ENCODE results near the gene ITGBL1. TPM values are rescaled to one million over a fixed set of nuclear protein-coding genes. Genes with fewer than 3 reads are reported as not detected.

The ITGBL1 gene
- total and polyA plus RNA-seq, 8 donors, result 0.24 to 50.0 (median 0.38) TPM

DNA sequence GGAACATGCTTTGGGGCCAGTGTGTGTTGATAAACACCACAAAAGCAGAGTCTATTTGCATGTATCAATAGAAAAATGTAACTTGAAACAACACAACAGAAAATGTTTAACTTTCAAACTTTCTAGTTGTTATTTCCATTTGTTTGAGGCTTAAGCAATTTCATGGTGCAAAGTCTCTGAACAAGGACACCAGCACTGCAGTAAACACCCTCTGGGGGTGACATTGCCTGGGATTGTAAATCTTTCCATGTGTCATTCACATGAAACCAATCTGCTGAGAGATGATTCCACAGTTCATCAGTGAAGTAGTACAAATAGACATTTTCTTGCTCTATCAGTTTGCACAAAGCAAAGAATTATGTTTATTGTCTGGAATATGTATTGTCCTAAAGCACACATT lies 124.5 kb downstream of the ITGBL1 start:
- H3K27ac ChIP-seq, result no peak overlapping the region
- no peaks in the 10 kb centered on the region for H3K9me3 ChIP-seq
- H3K4me3 ChIP-seq, result no peak overlapping the region
- no peak for ATAC-seq
- TF ChIP-seq, protein P1, sequence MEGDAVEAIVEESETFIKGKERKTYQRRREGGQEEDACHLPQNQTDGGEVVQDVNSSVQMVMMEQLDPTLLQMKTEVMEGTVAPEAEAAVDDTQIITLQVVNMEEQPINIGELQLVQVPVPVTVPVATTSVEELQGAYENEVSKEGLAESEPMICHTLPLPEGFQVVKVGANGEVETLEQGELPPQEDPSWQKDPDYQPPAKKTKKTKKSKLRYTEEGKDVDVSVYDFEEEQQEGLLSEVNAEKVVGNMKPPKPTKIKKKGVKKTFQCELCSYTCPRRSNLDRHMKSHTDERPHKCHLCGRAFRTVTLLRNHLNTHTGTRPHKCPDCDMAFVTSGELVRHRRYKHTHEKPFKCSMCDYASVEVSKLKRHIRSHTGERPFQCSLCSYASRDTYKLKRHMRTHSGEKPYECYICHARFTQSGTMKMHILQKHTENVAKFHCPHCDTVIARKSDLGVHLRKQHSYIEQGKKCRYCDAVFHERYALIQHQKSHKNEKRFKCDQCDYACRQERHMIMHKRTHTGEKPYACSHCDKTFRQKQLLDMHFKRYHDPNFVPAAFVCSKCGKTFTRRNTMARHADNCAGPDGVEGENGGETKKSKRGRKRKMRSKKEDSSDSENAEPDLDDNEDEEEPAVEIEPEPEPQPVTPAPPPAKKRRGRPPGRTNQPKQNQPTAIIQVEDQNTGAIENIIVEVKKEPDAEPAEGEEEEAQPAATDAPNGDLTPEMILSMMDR (IDR thresholded peaks at IDR 0.05), result no peak
- no peaks in the 10 kb centered on the region for H3K27me3 ChIP-seq
- no peaks in the 10 kb centered on the region for H3K4me1 ChIP-seq
- no peak for DNase-seq
- intact Hi-C loops (cut with DNase I), result no loop called here
- H3K36me3 ChIP-seq, result no peaks in the 10 kb centered on the region

DNA sequence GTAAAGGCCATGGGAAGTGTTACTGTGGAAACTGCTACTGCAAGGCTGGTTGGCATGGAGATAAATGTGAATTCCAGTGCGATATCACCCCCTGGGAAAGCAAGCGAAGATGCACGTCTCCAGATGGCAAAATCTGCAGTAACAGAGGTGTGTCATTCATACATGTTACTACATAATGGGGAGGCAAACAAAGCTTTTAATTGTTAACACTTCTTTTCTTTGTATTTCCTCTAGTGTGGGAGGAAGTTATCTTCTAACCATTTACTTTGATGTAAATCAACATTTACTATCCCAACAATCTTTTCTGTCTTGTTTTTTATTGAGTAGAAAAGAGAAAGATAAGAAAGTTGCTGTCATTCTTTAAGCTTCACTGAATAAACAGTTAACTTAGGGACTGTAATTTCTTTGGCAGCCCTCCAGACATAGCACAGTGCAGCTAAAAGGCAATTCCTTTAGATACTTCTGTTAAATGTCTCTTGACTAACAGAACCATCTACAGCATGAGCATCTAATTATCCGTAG lies 126.9 kb downstream of the ITGBL1 start:
- TF ChIP-seq, protein P1 (IDR thresholded peaks at IDR 0.05), result no peak
- intact Hi-C loops (cut with DNase I), result no loop called here
- no peaks in the 10 kb centered on the region for H3K27me3 ChIP-seq
- ATAC-seq, result peak; percentile 33
- no peaks in the 10 kb centered on the region for H3K9me3 ChIP-seq
- no peaks in the 10 kb centered on the region for H3K4me1 ChIP-seq
- H3K27ac ChIP-seq, result no peak overlapping the region
- DNase-seq, result peak in 2 of 4 donors; percentile 8 to 28
- H3K4me3 ChIP-seq, result no peak overlapping the region
- H3K36me3 ChIP-seq, result no peaks in the 10 kb centered on the region

DNA sequence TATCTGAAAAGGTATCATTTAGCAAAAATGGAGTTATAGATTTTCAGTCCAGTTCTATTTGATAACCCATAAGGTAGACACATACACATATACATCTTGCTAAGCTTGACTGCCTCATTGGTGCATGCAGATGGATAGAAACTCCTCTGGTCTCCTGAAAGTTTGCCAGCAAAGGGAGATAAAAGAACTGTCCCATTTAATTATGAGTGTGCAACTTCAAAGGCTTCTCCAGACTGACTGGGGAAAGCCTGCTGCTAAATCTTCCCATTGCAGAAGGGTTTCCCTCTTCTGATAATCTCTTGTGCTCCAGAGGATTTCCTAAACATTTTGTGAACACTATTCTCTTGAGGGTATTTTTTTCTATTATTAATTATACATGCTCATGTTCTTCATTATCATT lies 131.9 kb downstream of the ITGBL1 start:
- Histone ChIP-seq H3K36me3 (no peaks in the 10 kb centered on the region), H3K4me1 (no peaks in the 10 kb centered on the region), H3K27me3 (no peaks in the 10 kb centered on the region), H3K4me3 (no peak overlapping the region), H3K27ac (no peak overlapping the region), H3K9me3 (no peaks in the 10 kb centered on the region)
- DNase-seq (no peak), ATAC-seq (no peak)
- TF ChIP-seq, protein P1 (IDR thresholded peaks at IDR 0.05), result no peak
- intact Hi-C loops (cut with DNase I), result no loop called here

DNA sequence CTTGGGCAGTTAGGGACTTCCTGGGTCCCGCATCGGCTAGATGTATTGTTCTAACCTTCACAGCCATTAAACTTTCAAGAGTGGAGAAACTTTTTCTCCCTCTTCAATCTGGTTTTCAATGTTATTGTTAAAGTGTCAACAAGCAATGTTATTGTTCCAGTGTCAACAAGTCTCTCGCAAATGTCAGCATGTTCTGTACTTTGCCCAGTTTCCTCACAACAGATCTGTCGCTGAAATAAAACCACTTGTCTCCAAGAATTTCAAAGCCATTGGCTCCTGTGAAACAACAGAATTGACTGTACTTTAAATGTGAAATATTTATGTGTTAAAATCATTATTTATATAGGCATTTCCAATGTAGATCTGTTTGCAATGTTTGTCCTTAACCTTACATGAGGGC lies 138.0 kb downstream of the ITGBL1 start:
- H3K27ac ChIP-seq, result no peak overlapping the region
- DNase-seq, result no peak
- peaks cover 0 to 6% of the 10 kb centered on the region in 2 donors for H3K9me3 ChIP-seq
- no peak overlapping the region for H3K4me3 ChIP-seq
- no peaks in the 10 kb centered on the region for H3K27me3 ChIP-seq
- intact Hi-C loops (cut with DNase I), result no loop called here
- ATAC-seq, result no peak
- TF ChIP-seq, protein P1 (IDR thresholded peaks at IDR 0.05), result no peak
- H3K4me1 ChIP-seq, result no peaks in the 10 kb centered on the region
- no peaks in the 10 kb centered on the region for H3K36me3 ChIP-seq

DNA sequence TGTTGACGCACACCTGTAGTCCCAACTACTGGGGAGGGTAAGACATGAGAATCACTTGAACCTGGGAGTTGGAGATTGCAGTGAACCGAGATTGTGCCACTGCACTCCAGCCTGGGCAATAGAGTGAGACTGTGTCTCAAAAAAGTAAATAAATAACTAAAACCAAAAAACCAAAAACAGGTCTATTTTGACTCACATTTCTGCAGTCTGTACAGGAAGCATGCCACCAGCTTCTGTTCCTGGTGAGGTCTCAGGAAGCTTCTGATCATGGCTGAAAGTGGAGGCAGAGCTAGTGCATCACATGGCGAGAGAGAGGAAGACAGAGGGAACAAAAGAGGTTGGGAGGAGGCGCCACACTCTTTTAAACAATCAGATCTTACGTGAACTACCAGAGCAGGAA lies 142.5 kb downstream of the ITGBL1 start:
- ATAC-seq, result no peak
- H3K27ac ChIP-seq, result no peak overlapping the region

More for the DNA sequence above, 142.5 kb downstream of the ITGBL1 start:
- Histone ChIP-seq H3K4me3 (no peak overlapping the region), H3K27me3 (no peaks in the 10 kb centered on the region), H3K36me3 (no peaks in the 10 kb centered on the region), H3K4me1 (no peaks in the 10 kb centered on the region), H3K9me3 (peaks cover 0 to 6% of the 10 kb centered on the region in 2 donors)
- DNase-seq, result no peak
- intact Hi-C loops (cut with DNase I), result no loop called here
- TF ChIP-seq, protein P1 (IDR thresholded peaks at IDR 0.05), result no peak

Measured in left lung (tissue), 10 donors.